HepG2 (cell line): Measurements from ENCODE around the gene PSMD12. TPM values are rescaled to one million over a fixed set of nuclear protein-coding genes. Genes with fewer than 3 reads are reported as not detected.

ENCODE experiments used
- AKAP8 ChIP-seq: sonication (generic); formaldehyde crosslinking; IDR thresholded peaks from 2 replicates; pipeline ENCODE4 v1.5.1; 2020; ENCODE audit warnings: mild to moderate bottlenecking, missing genetic modification reagents
- BRF2 ChIP-seq: sonication (generic); formaldehyde crosslinking; IDR thresholded peaks from 2 replicates; pipeline ENCODE4 v1.8.1; 2022; ENCODE audit warnings: mild to moderate bottlenecking, missing genetic modification reagents
- EHMT2 ChIP-seq: fragments of 200-600 bp; sonication (generic); IDR thresholded peaks from 2 replicates; pipeline ENCODE4 v1.7.0; 2017; ENCODE audit warnings: antibody characterized with exemption, low read depth, low read length, borderline replicate concordance
- FIP1L1 ChIP-seq: fragments of 200-400 bp; formaldehyde crosslinking; IDR thresholded peaks from 2 replicates; pipeline ENCODE4 v1.6.1; 2018; ENCODE audit warnings: low read depth, mild to moderate bottlenecking, low read length, moderate library complexity, borderline replicate concordance; ENCODE audit not compliant: insufficient read depth
- FOXK2 ChIP-seq: fragments of 450-650 bp; IDR thresholded peaks from 2 replicates; pipeline ENCODE4 v1.6.1; 2016
- FUBP1 ChIP-seq: sonication (generic); formaldehyde crosslinking; IDR thresholded peaks from 2 replicates; pipeline ENCODE4 v1.5.1; 2020; ENCODE audit warnings: missing genetic modification reagents, mild to moderate bottlenecking, borderline replicate concordance
- GLI4 ChIP-seq: sonication (generic); formaldehyde crosslinking; IDR thresholded peaks from 2 replicates; pipeline ENCODE4 v1.5.1; 2020; ENCODE audit warnings: missing genetic modification reagents, mild to moderate bottlenecking, moderate library complexity, borderline replicate concordance
- TFDP1 ChIP-seq: IDR thresholded peaks from 2 replicates; pipeline ENCODE4 v1.6.1; 2016; ENCODE audit warnings: missing compliant biosample characterization, missing genetic modification reagents, borderline replicate concordance
- U2AF1 ChIP-seq: fragments of 200-400 bp; formaldehyde crosslinking; optimal IDR thresholded peaks from 2 replicates; pipeline ENCODE3; 2017; ENCODE audit warnings: mild to moderate bottlenecking, low read depth, low read length
- ZBTB38 ChIP-seq: sonication (generic); formaldehyde crosslinking; IDR thresholded peaks from 2 replicates; pipeline ENCODE4 v1.5.1; 2020; ENCODE audit warnings: mild to moderate bottlenecking, missing genetic modification reagents
- ZBTB43 ChIP-seq: sonication (generic); formaldehyde crosslinking; conservative IDR thresholded peaks from 2 replicates; pipeline ENCODE4 v1.4.0; 2020; ENCODE audit warnings: missing genetic modification reagents
- ZNF547 ChIP-seq: sonication (generic); formaldehyde crosslinking; IDR thresholded peaks from 2 replicates; pipeline ENCODE4 v1.5.1; 2020; ENCODE audit warnings: mild to moderate bottlenecking, missing genetic modification reagents
- ZNF567 ChIP-seq: sonication (generic); formaldehyde crosslinking; IDR thresholded peaks from 2 replicates; pipeline ENCODE4 v1.8.1; 2023; ENCODE audit warnings: mild to moderate bottlenecking, missing genetic modification reagents, borderline replicate concordance
- ZNF720 ChIP-seq: sonication (generic); formaldehyde crosslinking; IDR thresholded peaks from 2 replicates; pipeline ENCODE4 v1.4.0; 2020; ENCODE audit warnings: missing genetic modification reagents
- ZNF75D ChIP-seq: sonication (generic); formaldehyde crosslinking; IDR thresholded peaks from 2 replicates; pipeline ENCODE4 v1.8.1; 2023; ENCODE audit warnings: missing genetic modification reagents, mild to moderate bottlenecking, borderline replicate concordance
- polyA plus RNA-seq, 8 experiments: library from polyadenylated mRNA; depleted of rRNA in 3 of 8; stranded (reverse) in 7 of 8; unstranded in 1 of 8; fragments of >200 nt; fragmentation: Illumina TruSeq in 4 of 8; extraction: Trizol in 4 of 8; gene quantifications; 2 replicates each; pipeline versions ENCODE4 v1.2.1 to v1.2.3, GENCODE V29; 2011 to 2016; ENCODE audit warnings: low read depth in 4 of 8, missing spikeins in 1 of 8, mixed read lengths in 1 of 8; ENCODE audit not compliant: insufficient read depth in 1 of 8
- total RNA-seq, 5 experiments: library from RNA; depleted of rRNA; stranded (reverse); fragments of >200 nt; fragmentation: Illumina TruSeq; extraction: Trizol; gene quantifications; 2 replicates each; pipeline ENCODE4 v1.2.3, GENCODE V29; 2016; ENCODE audit warnings: low read depth in 1 of 5

The PSMD12 gene
- total and polyA plus RNA-seq, 2 of the 13 experiments (the other 11 are each of a cell fraction or from before 2014, with no cell fraction given) = 27.4 to 71.7 TPM

- no peak for TF ChIP-seq FUBP1
- TF ChIP-seq ZBTB38 (CRISPR knock-in tag) = no peak
- no peak for TF ChIP-seq GLI4 (CRISPR knock-in tag)
- TF ChIP-seq AKAP8 (CRISPR knock-in tag) = no peak
- TF ChIP-seq FIP1L1 = no peak
- TF ChIP-seq ZBTB43 (CRISPR knock-in tag) = no peak
- no peak for TF ChIP-seq EHMT2
- TF ChIP-seq TFDP1 = no peak
- no peak for TF ChIP-seq ZNF720 (CRISPR knock-in tag)
- TF ChIP-seq ZNF567 (CRISPR knock-in tag) = no peak
- TF ChIP-seq ZNF547 = 0 out of 2 replicates have a peak, but pooled peaks have one; percentile 32
- no peak for TF ChIP-seq U2AF1
- no peak for TF ChIP-seq BRF2 (CRISPR knock-in tag)
- TF ChIP-seq FOXK2 = no peak
- 0 out of 2 replicates have a peak, but pooled peaks have one; percentile 51 for TF ChIP-seq ZNF75D (CRISPR knock-in tag)
Measured at GRCh38 chr17:67390006-67390645, 23.7 kb upstream of the PSMD12 start (continued).
